Loucy (cell line): Measurements from ENCODE around the gene SNAP91.

Experiments
- H2AFZ ChIP-seq: fragments of 200-600 bp; sonication (generic); 2 replicates; pipeline ENCODE4 v1.6.0; 2016; ENCODE audit warnings: antibody characterized with exemption, mild to moderate bottlenecking, low read length, moderate library complexity
- H3F3A ChIP-seq: fragments of 200-600 bp; 2 replicates; pipeline ENCODE4 v1.6.0; 2016; ENCODE audit warnings: antibody characterized with exemption, low read depth, mild to moderate bottlenecking
- H3K27me3 ChIP-seq: fragments of 200-600 bp; sonication (generic); 2 replicates; pipeline ENCODE4 v1.6.1; 2014; ENCODE audit warnings: low read length, mild to moderate bottlenecking; ENCODE audit not compliant: insufficient read depth, poor library complexity, severe bottlenecking
- H3K36me3 ChIP-seq: fragments of 200-600 bp; sonication (generic); 2 replicates; pipeline ENCODE4 v1.6.1; 2016; ENCODE audit warnings: low read length; ENCODE audit not compliant: insufficient read depth
- H3K4me1 ChIP-seq: fragments of 200-600 bp; sonication (generic); 2 replicates; pipeline ENCODE4 v1.5.1; 2014; ENCODE audit warnings: low read length, mild to moderate bottlenecking; ENCODE audit not compliant: insufficient read depth, poor library complexity, severe bottlenecking
- H3K4me2 ChIP-seq: fragments of 200-600 bp; sonication (generic); 2 replicates; pipeline ENCODE4 v1.6.0; 2014; ENCODE audit warnings: antibody characterized with exemption, low read length, low read depth, mild to moderate bottlenecking; ENCODE audit not compliant: poor library complexity, severe bottlenecking
- H3K4me3 ChIP-seq: fragments of 200-600 bp; sonication (generic); 2 replicates; pipeline ENCODE4 v1.5.1; 2014; ENCODE audit warnings: low read length, mild to moderate bottlenecking, mixed read lengths; ENCODE audit not compliant: poor library complexity, severe bottlenecking
- H3K79me2 ChIP-seq: fragments of 200-600 bp; sonication (generic); 2 replicates; pipeline ENCODE4 v1.6.1; 2014; ENCODE audit warnings: low read length; ENCODE audit not compliant: insufficient read depth
- H3K9ac ChIP-seq: fragments of 200-600 bp; sonication (generic); 2 replicates; pipeline ENCODE4 v1.6.0; 2014; ENCODE audit warnings: mild to moderate bottlenecking, low read depth, low read length, moderate library complexity; ENCODE audit not compliant: poor library complexity, severe bottlenecking
- H3K9me2 ChIP-seq: fragments of 200-600 bp; sonication (generic); replicated peaks from 2 replicates; pipeline ENCODE4 v1.6.1; 2016; ENCODE audit warnings: low read depth, low read length, mixed read lengths
- H3K9me3 ChIP-seq: fragments of 200-600 bp; sonication (generic); 2 replicates; pipeline ENCODE4 v1.6.1; 2014; ENCODE audit warnings: mild to moderate bottlenecking, antibody characterized with exemption, low read length, low read depth; ENCODE audit not compliant: insufficient read depth
- H4K20me1 ChIP-seq: fragments of 200-600 bp; sonication (generic); 2 replicates; pipeline ENCODE4 v1.6.0; 2014; ENCODE audit warnings: antibody characterized with exemption, low read length, mild to moderate bottlenecking; ENCODE audit not compliant: insufficient read depth, poor library complexity, severe bottlenecking
- EZH2phosphoT487 ChIP-seq: fragments of 200-600 bp; IDR thresholded peaks from 2 replicates; pipeline ENCODE4 v1.6.1; 2018; ENCODE audit warnings: antibody characterized with exemption, mild to moderate bottlenecking, moderate library complexity, borderline replicate concordance
- TF ChIP-seq, protein P1 (sequence below): fragments of 200-600 bp; sonication (generic); conservative IDR thresholded peaks from 2 replicates; pipeline ENCODE4 v1.5.1; 2014; ENCODE audit warnings: mild to moderate bottlenecking, antibody characterized with exemption, low read length

Gene SNAP91

DNA sequence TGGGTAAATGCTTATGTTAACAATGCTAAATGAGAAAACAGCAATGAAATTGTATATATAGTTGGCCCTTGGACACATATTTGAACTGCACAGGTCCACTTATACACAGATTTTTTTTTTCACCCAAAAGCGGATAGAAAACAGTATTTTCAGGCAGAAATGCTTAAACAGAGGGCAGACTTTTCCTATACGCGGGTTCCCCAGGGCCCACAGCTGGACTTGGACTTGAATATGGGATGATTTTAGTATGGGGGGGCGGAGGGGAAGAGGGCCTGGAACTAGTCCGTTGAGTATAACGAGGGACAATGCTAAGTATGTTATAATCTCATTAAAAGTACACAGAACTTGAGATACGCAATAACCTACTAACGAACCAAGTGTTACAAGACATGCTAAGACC is 197.6 kb downstream of the SNAP91 start:
- Histone ChIP-seq H3K27me3 (no peaks in the 10 kb centered on the region), H3K36me3 (no peaks in the 10 kb centered on the region), H4K20me1 (no peaks in the 10 kb centered on the region), H3K9me3 (no peaks in the 10 kb centered on the region), H2AFZ (no peak overlapping the region), H3K79me2 (no peaks in the 10 kb centered on the region), H3K4me1 (no peaks in the 10 kb centered on the region), H3K9ac (no peak overlapping the region), H3K4me3 (no peak overlapping the region), H3K4me2 (no peak overlapping the region), H3F3A (no peaks in the 10 kb centered on the region), H3K9me2 (no peaks in the 10 kb centered on the region)
- no peak for TF ChIP-seq EZH2phosphoT487
- TF ChIP-seq, protein P1, sequence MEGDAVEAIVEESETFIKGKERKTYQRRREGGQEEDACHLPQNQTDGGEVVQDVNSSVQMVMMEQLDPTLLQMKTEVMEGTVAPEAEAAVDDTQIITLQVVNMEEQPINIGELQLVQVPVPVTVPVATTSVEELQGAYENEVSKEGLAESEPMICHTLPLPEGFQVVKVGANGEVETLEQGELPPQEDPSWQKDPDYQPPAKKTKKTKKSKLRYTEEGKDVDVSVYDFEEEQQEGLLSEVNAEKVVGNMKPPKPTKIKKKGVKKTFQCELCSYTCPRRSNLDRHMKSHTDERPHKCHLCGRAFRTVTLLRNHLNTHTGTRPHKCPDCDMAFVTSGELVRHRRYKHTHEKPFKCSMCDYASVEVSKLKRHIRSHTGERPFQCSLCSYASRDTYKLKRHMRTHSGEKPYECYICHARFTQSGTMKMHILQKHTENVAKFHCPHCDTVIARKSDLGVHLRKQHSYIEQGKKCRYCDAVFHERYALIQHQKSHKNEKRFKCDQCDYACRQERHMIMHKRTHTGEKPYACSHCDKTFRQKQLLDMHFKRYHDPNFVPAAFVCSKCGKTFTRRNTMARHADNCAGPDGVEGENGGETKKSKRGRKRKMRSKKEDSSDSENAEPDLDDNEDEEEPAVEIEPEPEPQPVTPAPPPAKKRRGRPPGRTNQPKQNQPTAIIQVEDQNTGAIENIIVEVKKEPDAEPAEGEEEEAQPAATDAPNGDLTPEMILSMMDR, result no peak

DNA sequence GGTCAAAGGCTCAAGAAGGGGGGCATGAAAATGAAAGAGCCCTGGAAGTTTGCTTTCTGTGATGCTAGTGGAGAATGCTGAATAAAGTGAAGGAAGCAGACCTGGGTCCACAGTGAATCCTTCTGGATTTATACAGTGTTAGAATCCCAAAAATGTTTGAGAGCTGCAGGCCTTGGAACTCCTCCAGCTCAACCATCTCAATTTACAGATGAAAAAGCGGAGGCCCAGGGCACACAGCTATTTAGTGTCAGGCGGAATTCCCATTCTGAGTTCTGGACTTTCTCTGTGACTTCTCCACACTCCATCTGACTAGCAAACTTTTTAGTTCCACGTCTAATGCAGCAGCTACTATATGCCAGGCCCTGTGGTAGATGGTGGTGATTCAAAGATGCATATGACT is 198.1 kb downstream of the SNAP91 start:
- no peaks in the 10 kb centered on the region for H3F3A ChIP-seq
- H3K36me3 ChIP-seq, result no peaks in the 10 kb centered on the region
- TF ChIP-seq, protein P1, result no peak
- no peak for TF ChIP-seq EZH2phosphoT487
- no peaks in the 10 kb centered on the region for H3K9me2 ChIP-seq
- H3K79me2 ChIP-seq, result no peaks in the 10 kb centered on the region
- no peaks in the 10 kb centered on the region for H3K27me3 ChIP-seq
- no peaks in the 10 kb centered on the region for H3K4me1 ChIP-seq
- no peak overlapping the region for H3K4me3 ChIP-seq
- no peak overlapping the region for H3K4me2 ChIP-seq
- H2AFZ ChIP-seq, result no peak overlapping the region
- no peaks in the 10 kb centered on the region for H3K9me3 ChIP-seq
- H3K9ac ChIP-seq, result no peak overlapping the region
- H4K20me1 ChIP-seq, result no peaks in the 10 kb centered on the region

DNA sequence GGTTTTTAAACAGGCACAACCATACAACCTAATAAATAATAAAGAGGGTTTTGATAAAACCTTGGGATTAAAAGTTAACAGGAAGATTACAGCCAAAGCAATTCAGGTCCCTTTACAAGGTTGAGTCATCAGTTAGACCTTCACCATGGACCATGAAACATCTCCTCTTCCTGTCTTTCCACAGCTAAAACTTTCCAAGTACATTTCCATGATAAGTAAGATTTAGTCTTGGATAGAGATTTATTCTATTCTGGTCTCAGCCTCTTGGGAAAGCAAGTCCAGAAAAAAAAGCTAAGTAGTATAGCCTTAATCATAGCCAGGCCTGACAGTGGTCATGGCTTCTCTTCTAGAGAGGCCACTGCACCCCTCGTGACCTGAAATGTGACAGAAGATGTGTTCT is 199.5 kb downstream of the SNAP91 start:
- no peaks in the 10 kb centered on the region for H3K9me3 ChIP-seq
- no peaks in the 10 kb centered on the region for H4K20me1 ChIP-seq
- no peak overlapping the region for H2AFZ ChIP-seq
- H3K4me1 ChIP-seq, result no peaks in the 10 kb centered on the region
- H3K79me2 ChIP-seq, result no peaks in the 10 kb centered on the region
- H3K9ac ChIP-seq, result no peak overlapping the region
- no peaks in the 10 kb centered on the region for H3K9me2 ChIP-seq
- H3K36me3 ChIP-seq, result no peaks in the 10 kb centered on the region
- no peaks in the 10 kb centered on the region for H3F3A ChIP-seq
- TF ChIP-seq, protein P1, result no peak
- no peak for TF ChIP-seq EZH2phosphoT487
- no peak overlapping the region for H3K4me2 ChIP-seq
- no peaks in the 10 kb centered on the region for H3K27me3 ChIP-seq
- no peak overlapping the region for H3K4me3 ChIP-seq
